ENCODE results near the gene RNF150. TPM values are rescaled to one million over a fixed set of nuclear protein-coding genes. Genes with fewer than 3 reads are reported as not detected.

RNF150 gene
- polyA plus RNA-seq, 1 donor from 2014 or later, result 15.3 TPM

DNA sequence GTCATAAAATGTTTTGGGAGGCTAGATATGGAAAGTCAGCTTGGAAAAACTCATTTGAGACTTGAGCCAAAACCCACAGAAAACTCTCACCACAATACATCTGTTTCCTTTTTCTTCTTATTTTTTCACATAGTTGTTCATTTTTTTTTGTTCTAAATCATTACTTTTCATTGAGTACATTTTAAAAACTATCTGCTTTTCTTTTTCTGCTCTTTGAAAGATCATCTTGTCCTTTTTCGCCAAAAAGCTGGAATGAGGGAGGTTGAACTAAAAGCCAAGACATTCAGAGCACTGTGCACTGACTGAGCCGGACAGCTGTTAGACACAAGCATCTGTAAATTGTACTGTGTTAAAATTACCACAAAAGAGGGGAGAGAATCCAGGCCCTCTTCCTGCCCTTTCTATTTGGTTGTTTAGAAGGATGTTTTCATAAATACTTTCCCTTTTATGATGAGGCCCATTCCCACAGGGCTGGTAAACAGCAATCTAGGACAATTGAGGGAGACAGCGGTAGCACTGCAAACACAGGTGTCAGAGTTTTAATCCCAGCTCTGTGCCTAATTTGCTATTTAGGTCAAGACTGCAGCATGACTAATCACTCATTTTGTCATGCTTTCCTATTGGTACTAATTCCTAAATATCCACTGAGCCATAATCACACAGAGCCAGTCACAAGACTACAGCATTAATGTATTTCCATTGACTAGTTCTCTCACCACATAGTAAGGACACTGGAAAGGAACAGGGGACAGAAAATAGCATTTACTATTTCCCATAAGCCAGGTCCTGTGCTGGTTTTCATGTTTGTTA, 7.3 kb upstream of the RNF150 start:
- no peak overlapping the region for H3K4me2 ChIP-seq (ENCODE audit: low read length)
- H3K9me3 ChIP-seq (ENCODE audit: low read length), result no peaks in the 10 kb centered on the region
- H2AFZ ChIP-seq (ENCODE audit: low read depth, low read length), result no peak overlapping the region
- no peaks in the 10 kb centered on the region for H3K79me2 ChIP-seq (replicated peaks; ENCODE audit: insufficient read depth, low read length)
- H3K4me3 ChIP-seq (ENCODE audit: low read length), result no peak overlapping the region
- no peaks in the 10 kb centered on the region for H3F3A ChIP-seq (ENCODE audit: insufficient read depth, low read length, poor library complexity, severe bottlenecking)
- no peak overlapping the region for H3K9ac ChIP-seq (ENCODE audit: low read length)
- no peaks in the 10 kb centered on the region for H3K36me3 ChIP-seq (ENCODE audit: insufficient read depth, low read length)
- TF ChIP-seq POLR2AphosphoS5 (IDR thresholded peaks at IDR 0.05) (no peak), RAD21 (conservative IDR thresholded peaks at IDR 0.05) (no peak), EZH2 (IDR thresholded peaks at IDR 0.05; ENCODE audit: borderline replicate concordance, insufficient read depth, low read length, poor library complexity, severe bottlenecking) (no peak), EP300 (conservative IDR thresholded peaks at IDR 0.05; ENCODE audit: poor library complexity, severe bottlenecking) (no peak), SMC3 (conservative IDR thresholded peaks at IDR 0.05; ENCODE audit: poor library complexity) (no peak), TAF1 (IDR thresholded peaks at IDR 0.05; ENCODE audit: low read depth) (no peak), MXI1 (conservative IDR thresholded peaks at IDR 0.05; ENCODE audit: poor library complexity, severe bottlenecking) (no peak)
- TF ChIP-seq, protein P1, sequence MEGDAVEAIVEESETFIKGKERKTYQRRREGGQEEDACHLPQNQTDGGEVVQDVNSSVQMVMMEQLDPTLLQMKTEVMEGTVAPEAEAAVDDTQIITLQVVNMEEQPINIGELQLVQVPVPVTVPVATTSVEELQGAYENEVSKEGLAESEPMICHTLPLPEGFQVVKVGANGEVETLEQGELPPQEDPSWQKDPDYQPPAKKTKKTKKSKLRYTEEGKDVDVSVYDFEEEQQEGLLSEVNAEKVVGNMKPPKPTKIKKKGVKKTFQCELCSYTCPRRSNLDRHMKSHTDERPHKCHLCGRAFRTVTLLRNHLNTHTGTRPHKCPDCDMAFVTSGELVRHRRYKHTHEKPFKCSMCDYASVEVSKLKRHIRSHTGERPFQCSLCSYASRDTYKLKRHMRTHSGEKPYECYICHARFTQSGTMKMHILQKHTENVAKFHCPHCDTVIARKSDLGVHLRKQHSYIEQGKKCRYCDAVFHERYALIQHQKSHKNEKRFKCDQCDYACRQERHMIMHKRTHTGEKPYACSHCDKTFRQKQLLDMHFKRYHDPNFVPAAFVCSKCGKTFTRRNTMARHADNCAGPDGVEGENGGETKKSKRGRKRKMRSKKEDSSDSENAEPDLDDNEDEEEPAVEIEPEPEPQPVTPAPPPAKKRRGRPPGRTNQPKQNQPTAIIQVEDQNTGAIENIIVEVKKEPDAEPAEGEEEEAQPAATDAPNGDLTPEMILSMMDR (IDR thresholded peaks at IDR 0.05; ENCODE audit: poor library complexity, severe bottlenecking), result no peak
- TF ChIP-seq, protein P2, sequence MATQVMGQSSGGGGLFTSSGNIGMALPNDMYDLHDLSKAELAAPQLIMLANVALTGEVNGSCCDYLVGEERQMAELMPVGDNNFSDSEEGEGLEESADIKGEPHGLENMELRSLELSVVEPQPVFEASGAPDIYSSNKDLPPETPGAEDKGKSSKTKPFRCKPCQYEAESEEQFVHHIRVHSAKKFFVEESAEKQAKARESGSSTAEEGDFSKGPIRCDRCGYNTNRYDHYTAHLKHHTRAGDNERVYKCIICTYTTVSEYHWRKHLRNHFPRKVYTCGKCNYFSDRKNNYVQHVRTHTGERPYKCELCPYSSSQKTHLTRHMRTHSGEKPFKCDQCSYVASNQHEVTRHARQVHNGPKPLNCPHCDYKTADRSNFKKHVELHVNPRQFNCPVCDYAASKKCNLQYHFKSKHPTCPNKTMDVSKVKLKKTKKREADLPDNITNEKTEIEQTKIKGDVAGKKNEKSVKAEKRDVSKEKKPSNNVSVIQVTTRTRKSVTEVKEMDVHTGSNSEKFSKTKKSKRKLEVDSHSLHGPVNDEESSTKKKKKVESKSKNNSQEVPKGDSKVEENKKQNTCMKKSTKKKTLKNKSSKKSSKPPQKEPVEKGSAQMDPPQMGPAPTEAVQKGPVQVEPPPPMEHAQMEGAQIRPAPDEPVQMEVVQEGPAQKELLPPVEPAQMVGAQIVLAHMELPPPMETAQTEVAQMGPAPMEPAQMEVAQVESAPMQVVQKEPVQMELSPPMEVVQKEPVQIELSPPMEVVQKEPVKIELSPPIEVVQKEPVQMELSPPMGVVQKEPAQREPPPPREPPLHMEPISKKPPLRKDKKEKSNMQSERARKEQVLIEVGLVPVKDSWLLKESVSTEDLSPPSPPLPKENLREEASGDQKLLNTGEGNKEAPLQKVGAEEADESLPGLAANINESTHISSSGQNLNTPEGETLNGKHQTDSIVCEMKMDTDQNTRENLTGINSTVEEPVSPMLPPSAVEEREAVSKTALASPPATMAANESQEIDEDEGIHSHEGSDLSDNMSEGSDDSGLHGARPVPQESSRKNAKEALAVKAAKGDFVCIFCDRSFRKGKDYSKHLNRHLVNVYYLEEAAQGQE (IDR thresholded peaks at IDR 0.05; ENCODE audit: borderline replicate concordance), result no peak
- H3K27me3 ChIP-seq (ENCODE audit: insufficient read depth, low read depth, low read length), result peaks cover 8% of the 10 kb centered on the region
- H3K9me2 ChIP-seq (ENCODE audit: insufficient read depth, low read length), result no peaks in the 10 kb centered on the region
- H3K27ac ChIP-seq (ENCODE audit: low read length), result no peak overlapping the region
- no peaks in the 10 kb centered on the region for H4K20me1 ChIP-seq (ENCODE audit: insufficient read depth)

DNA sequence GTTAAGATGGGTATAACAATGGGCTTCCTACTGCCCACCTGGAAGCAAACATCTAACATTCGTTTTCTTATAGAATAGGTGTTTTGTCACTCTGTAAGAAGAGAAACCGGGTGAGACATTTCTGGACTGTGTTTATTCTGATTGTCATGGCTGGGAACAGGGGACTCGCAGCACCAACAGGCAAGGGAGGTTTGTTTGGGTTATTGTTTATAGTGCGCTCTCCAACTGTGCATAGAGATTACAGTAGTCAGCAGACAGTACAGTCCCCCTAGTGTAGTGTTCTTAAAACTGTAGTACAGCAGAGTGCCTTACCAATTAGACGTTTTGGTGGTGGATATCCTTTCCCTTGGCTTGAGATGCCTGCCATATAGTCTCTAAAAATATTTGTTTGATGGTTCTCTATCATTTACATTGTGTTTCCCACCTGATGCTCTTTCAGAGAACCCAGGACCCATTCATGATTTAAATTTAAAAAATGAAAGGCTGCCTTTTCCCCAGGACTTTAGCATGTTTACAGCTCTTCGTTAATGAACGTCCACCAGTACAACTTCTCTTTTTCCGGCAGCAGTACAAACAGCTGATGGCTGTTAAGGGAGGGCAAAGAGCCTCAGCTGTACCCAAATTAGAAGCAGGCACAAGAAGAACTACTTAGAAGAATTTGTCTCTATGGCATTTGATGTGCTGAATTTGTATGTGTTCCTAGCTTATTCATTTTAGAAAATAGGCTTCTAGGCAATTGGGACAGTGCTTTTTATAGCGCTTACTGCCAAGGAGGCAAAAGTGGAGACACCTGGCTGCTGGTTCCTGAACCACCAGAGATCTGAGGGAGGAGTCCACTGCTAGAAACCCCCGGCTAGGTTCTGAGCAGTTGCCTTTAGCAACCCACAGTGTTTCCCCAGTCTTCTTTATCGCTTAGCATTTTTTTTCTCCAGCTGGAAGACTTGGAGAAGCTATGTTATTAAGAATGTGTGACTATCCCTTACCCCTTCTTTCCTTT, 1.0 kb upstream of the RNF150 start:
- H3K4me2 ChIP-seq (ENCODE audit: low read length), result no peak overlapping the region
- no peak overlapping the region for H3K27ac ChIP-seq (ENCODE audit: low read length)
- TF ChIP-seq POLR2AphosphoS5 (IDR thresholded peaks at IDR 0.05), result no peak
- TF ChIP-seq RAD21 (conservative IDR thresholded peaks at IDR 0.05), result no peak
- TF ChIP-seq EZH2 (IDR thresholded peaks at IDR 0.05; ENCODE audit: borderline replicate concordance, insufficient read depth, low read length, poor library complexity, severe bottlenecking), result no peak
- no peak for TF ChIP-seq TAF1 (IDR thresholded peaks at IDR 0.05; ENCODE audit: low read depth)
- TF ChIP-seq SMC3 (conservative IDR thresholded peaks at IDR 0.05; ENCODE audit: poor library complexity), result no peak
- no peak for TF ChIP-seq MXI1 (conservative IDR thresholded peaks at IDR 0.05; ENCODE audit: poor library complexity, severe bottlenecking)
- TF ChIP-seq EP300 (conservative IDR thresholded peaks at IDR 0.05; ENCODE audit: poor library complexity, severe bottlenecking), result no peak
- TF ChIP-seq, protein P1 (IDR thresholded peaks at IDR 0.05; ENCODE audit: poor library complexity, severe bottlenecking), result no peak
- TF ChIP-seq, protein P2 (IDR thresholded peaks at IDR 0.05; ENCODE audit: borderline replicate concordance), result no peak
- H3K27me3 ChIP-seq (ENCODE audit: insufficient read depth, low read depth, low read length), result peaks cover 8% of the 10 kb centered on the region
- H3K9me3 ChIP-seq (ENCODE audit: low read length), result no peaks in the 10 kb centered on the region
- no peaks in the 10 kb centered on the region for H3K36me3 ChIP-seq (ENCODE audit: insufficient read depth, low read length)
- H3K79me2 ChIP-seq (replicated peaks; ENCODE audit: insufficient read depth, low read length), result peaks cover 26% of the 10 kb centered on the region
- no peaks in the 10 kb centered on the region for H3K9me2 ChIP-seq (ENCODE audit: insufficient read depth, low read length)
- H3K4me3 ChIP-seq (ENCODE audit: low read length), result peak overlapping the region; percentile 89
- H3F3A ChIP-seq (ENCODE audit: insufficient read depth, low read length, poor library complexity, severe bottlenecking), result no peaks in the 10 kb centered on the region
- H4K20me1 ChIP-seq (ENCODE audit: insufficient read depth), result peaks cover 2% of the 10 kb centered on the region
- H3K9ac ChIP-seq (ENCODE audit: low read length), result no peak overlapping the region
- no peak overlapping the region for H2AFZ ChIP-seq (ENCODE audit: low read depth, low read length)

Data from neural cell (in vitro differentiated cells).